Skeletal muscle tissue (tissue), 4 donors: ENCODE data around the gene MAB21L1. TPM values are rescaled to one million over a fixed set of nuclear protein-coding genes. Genes with fewer than 3 reads are reported as not detected.

Experiments
- H3K27ac ChIP-seq: one replicate; pipeline ENCODE4 v1.7.0; 2013; ENCODE audit warnings: mild to moderate bottlenecking, low read depth, low read length, inconsistent platforms
- H3K27me3 ChIP-seq, 3 donors: one replicate each; pipeline ENCODE4 v1.7.0; 2013; ENCODE audit warnings: low read length in 3 of 3; ENCODE audit not compliant: control insufficient read depth in 3 of 3, insufficient read depth in 3 of 3
- H3K36me3 ChIP-seq, 3 donors: one replicate each; pipeline ENCODE4 v1.7.0; 2013; ENCODE audit warnings: low read length in 3 of 3; ENCODE audit not compliant: control insufficient read depth in 3 of 3, insufficient read depth in 3 of 3
- H3K4me1 ChIP-seq, 3 donors: one replicate each; pipeline ENCODE4 v1.7.0; 2013; ENCODE audit warnings: low read length in 3 of 3, mild to moderate bottlenecking in 3 of 3; ENCODE audit not compliant: control insufficient read depth in 3 of 3, insufficient read depth in 3 of 3
- H3K4me3 ChIP-seq, 3 donors: one replicate each; pipeline ENCODE4 v1.7.0; 2013; ENCODE audit warnings: low read length in 3 of 3
- H3K9ac ChIP-seq, 3 donors: one replicate each; pipeline ENCODE4 v1.7.0; 2013; ENCODE audit warnings: low read length in 3 of 3, mild to moderate bottlenecking in 3 of 3, moderate library complexity in 2 of 3, low read depth in 1 of 3
- H3K9me3 ChIP-seq, 3 donors: one replicate each; pipeline ENCODE4 v1.7.0; 2013; ENCODE audit warnings: low read length in 3 of 3; ENCODE audit not compliant: control insufficient read depth in 3 of 3
- total RNA-seq: library from RNA; depleted of rRNA; stranded (reverse); fragments of >200 nt; gene quantifications from one replicate; pipeline ENCODE4 v1.2.3, GENCODE V29; 2014
- donor health status: Osteomylitis.

The MAB21L1 gene
- total RNA-seq, 1 donor from 2014 or later, result 8.4 TPM

DNA sequence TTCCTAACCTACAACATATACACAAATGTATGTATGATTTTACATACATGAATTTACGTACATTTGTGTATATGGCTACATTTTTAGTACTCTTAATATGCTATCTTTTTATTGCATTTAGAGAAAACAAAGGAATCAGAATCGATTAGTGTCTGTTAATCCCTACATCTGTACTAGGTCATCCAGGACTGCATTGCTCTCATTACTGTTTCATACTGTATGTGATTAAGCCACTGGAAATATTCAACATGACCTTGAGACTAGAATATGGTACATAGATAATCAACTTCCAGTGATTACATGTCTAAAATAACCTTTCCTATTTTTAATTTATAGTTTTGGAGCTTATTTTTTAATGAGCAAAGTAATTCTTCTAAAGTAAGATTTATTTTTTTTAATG lies 5.3 kb upstream of the MAB21L1 start:
- Histone ChIP-seq H3K9ac (no peak overlapping the region), H3K4me1 (peaks cover 0 to under 1% (median 0%) of the 10 kb centered on the region in 3 donors), H3K4me3 (no peak overlapping the region), H3K9me3 (no peaks in the 10 kb centered on the region), H3K27me3 (no peaks in the 10 kb centered on the region), H3K36me3 (no peaks in the 10 kb centered on the region), H3K27ac (no peak overlapping the region)

DNA sequence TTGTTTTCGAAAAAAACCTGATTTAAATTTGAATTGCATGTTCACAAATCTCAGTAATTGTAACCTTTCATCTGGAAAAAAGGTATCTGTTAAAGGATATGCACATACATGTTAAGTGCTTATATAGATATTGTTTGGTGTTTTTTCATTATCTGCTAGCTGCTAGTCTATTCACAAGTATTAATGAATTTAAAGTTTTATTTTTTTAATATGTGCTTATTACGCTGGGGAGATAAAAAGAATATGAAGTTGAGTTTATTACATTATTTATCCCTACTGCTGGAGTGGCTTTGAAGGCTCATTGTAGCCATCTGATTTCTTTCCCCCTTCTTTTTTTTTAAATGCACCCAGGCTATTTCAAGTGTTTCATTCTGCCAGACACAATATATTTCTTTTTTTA lies 3.9 kb upstream of the MAB21L1 start:
- Histone ChIP-seq H3K9ac (no peak overlapping the region), H3K27me3 (no peaks in the 10 kb centered on the region), H3K4me1 (peaks cover 0 to 5% (median 4%) of the 10 kb centered on the region in 3 donors), H3K27ac (no peak overlapping the region), H3K9me3 (no peaks in the 10 kb centered on the region), H3K36me3 (no peaks in the 10 kb centered on the region), H3K4me3 (no peak overlapping the region)

DNA sequence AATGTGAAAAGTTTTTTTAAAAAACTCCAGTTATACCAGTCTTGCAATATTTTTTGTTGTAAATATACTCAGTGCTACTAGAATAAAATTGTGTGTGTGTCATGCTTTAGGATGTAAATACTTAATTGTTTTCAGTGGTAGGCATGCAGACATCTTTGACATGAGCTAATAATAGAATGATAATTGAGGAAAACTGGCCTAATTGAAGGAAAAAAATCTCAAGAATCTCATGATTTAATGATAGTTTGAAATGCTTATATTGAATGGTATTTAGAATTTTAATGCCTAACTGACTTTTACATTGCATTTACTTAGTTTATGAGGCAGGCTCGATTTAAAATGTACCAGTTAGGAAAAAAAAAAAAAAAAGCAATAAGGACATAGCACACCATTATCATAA lies 3.2 kb upstream of the MAB21L1 start:
- Histone ChIP-seq H3K4me1 (peaks cover 0 to 10% (median 8%) of the 10 kb centered on the region in 3 donors), H3K27ac (no peak overlapping the region), H3K4me3 (no peak overlapping the region), H3K9me3 (no peaks in the 10 kb centered on the region), H3K36me3 (no peaks in the 10 kb centered on the region), H3K9ac (no peak overlapping the region), H3K27me3 (no peaks in the 10 kb centered on the region)

DNA sequence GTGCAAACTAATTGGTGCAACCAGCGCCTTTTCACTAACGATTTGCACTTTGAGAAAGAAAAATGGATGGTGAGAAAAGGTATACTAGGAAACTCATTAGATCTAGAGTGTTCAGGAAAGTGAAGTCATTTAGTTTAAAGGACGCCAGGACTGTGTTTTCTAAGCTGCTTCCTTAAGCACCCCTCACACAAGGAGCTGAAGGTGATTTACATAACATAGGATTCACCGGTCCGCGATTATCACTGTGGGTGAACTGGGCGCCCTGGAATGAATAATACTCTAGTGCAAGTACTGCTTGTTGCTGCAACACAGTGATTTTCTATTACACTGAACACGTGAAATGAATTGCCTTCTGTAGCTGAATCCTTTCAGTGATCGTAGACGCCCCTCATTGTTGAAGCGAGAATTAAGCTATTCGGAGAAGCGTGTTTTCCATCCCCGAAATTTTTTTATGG lies 2.6 kb upstream of the MAB21L1 start:
- no peaks in the 10 kb centered on the region for H3K9me3 ChIP-seq
- H3K27me3 ChIP-seq, result no peaks in the 10 kb centered on the region
- H3K36me3 ChIP-seq, result no peaks in the 10 kb centered on the region
- H3K9ac ChIP-seq, result no peak overlapping the region
- no peak overlapping the region for H3K27ac ChIP-seq
- no peak overlapping the region for H3K4me3 ChIP-seq
- H3K4me1 ChIP-seq, result peaks cover 0 to 10% (median 8%) of the 10 kb centered on the region in 3 donors

DNA sequence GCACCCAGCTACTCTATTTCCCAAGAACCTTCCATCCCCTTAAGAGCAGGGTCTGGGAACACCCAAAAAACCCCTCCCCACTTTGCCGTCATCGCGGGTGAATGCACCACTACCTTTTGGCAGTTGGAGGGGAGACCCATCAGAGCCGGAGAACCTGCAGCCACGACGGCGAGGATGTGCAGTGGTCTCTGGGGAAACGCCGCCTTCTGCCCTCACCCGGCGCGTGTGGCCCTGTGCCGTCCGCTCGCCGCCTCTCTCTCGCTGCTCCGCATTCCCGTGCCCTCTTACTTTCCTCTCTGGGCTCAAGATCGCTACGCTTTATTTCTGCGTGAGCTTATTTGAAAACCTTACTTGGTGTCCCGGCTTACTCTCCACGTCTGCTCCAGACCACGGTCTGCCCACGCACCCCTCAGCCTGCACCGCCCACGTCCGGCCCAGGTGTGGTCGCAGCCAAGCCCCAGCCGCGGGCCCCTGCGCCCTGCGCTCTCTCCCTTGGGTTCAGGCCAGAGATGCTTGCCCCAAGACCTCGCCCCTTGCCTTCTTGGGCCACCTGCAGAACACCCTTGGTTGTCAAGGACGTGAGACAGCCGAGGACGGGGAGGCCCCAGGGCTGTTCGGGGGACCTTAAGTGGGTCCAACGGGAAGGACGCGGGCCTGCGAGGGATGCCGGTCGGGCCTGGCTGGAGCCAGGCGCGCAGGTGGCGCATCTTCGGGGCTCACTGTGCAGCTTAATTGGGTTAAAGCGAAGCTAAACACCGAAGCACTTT lies 2.0 kb upstream of the MAB21L1 start:
- no peaks in the 10 kb centered on the region for H3K36me3 ChIP-seq
- H3K27me3 ChIP-seq, result no peaks in the 10 kb centered on the region
- no peak overlapping the region for H3K27ac ChIP-seq
- H3K4me1 ChIP-seq, result peaks cover 0 to 10% (median 8%) of the 10 kb centered on the region in 3 donors
- H3K9ac ChIP-seq, result peak overlapping the region in 1 of 3 donors; percentile 27
- no peaks in the 10 kb centered on the region for H3K9me3 ChIP-seq
- H3K4me3 ChIP-seq, result peak overlapping the region in 1 of 3 donors; percentile 11

DNA sequence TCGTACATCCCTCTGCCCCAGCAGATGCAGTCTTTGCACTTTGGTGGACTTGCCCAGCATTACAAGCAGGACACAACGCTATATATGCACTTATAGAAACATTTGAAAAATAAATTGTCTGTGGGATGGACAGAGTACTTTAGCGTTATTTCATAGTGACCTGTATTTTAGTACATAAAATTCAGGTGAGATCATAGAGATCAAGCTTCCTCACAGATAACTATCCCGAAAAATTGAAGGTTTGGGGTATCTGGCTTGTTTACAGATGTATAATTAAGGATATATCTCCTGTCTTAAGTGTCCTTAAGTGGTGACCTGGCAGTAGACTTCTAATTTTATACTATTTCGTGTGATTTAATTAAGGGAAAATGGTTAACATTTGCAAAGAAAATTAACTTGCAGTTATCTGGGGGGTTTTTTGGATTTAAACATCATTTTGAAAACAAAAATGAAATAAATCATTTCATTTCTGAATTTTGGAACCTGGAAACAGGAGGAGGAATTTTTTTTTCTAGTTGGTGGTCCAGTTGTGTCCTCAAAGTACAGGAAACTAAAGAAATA lies 977 bp upstream of the MAB21L1 start:
- Histone ChIP-seq H3K4me1 (peaks cover 0 to 10% (median 8%) of the 10 kb centered on the region in 3 donors), H3K36me3 (no peaks in the 10 kb centered on the region), H3K9ac (peak overlapping the region in 1 of 3 donors; percentile 7), H3K4me3 (no peak overlapping the region), H3K9me3 (no peaks in the 10 kb centered on the region), H3K27me3 (no peaks in the 10 kb centered on the region), H3K27ac (no peak overlapping the region)

DNA sequence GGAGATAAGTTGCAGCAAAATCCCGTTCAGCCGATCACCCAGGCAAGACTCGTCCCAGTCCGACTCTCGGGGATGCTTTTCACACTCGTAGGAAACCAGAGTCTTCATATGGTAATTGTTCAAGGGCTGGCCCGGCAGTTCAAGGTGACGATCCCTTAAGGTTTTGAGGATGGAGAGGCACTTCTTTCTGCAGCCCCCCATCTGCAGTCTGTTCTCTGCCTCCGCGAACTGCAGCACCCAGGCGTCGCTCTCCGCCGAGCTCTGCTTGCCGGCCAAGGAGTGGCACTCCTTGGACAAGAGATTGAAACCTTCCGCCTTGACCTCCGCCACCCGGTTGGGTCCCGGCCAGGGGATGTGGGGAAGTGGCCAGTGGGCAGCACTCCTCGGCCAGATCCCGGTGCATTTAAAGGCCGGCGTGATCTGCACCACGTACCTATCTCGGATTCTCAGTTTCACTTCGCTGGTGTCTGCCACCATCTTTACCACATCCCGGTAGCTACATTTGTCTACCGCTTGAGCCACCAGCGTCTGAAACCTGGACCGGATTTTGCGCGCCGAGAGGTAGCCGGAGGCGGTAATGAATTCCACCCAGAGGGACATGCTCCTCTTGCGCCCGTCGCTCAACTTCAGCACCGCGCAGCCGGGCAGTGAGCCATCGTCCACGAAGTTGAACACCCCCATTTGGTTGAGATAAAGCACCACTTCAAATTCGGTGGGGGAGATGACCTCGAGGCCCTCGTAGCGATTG lies 1.1 kb downstream of the MAB21L1 start:
- Histone ChIP-seq H3K36me3 (no peaks in the 10 kb centered on the region), H3K27ac (peak overlapping the region; percentile 68), H3K4me3 (peak overlapping the region; percentile 74 to 89 (median 81)), H3K4me1 (peaks cover 1 to 10% (median 8%) of the 10 kb centered on the region in 3 donors), H3K27me3 (peaks cover 0 to under 1% (median 0%) of the 10 kb centered on the region in 3 donors), H3K9ac (peak overlapping the region; percentile 35 to 78 (median 69)), H3K9me3 (no peaks in the 10 kb centered on the region)

DNA sequence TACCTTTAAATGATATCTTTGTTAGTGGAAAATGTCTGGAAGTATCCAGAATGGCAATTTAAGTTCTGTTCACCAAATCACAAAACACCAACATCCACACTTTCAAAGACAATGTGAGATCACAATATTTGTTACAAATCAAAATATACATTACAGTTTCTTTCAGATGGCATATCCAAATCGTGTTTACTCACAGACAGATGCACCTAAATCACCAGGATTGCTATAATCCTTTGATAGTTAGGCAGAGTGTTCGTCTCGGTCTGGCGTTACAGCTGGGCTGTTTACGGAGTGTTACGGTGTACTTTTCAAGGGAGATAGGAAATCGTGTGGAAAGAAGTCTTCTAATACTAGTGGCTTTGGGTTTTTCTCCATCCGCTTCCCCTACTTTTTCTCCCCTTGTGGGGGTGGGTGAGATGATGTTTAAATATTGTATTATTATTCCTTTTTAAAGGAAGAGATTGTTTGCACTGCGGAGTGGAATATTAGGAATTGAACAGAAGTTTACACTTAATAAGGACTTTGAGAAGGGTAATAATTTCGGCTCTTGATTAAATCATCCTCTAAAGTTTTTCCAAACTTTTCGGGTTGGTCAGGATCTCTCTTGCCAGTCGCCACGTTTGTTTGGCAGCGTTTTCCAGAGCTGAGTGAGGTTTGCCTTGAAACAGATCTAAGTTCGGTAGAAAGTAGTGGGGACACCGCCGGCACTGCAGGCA lies 1.8 kb downstream of the MAB21L1 start:
- Histone ChIP-seq H3K4me1 (peaks cover 2 to 10% (median 8%) of the 10 kb centered on the region in 3 donors), H3K27me3 (peaks cover 0 to 2% (median 0%) of the 10 kb centered on the region in 3 donors), H3K36me3 (no peaks in the 10 kb centered on the region), H3K4me3 (peak overlapping the region; percentile 74 to 89 (median 81)), H3K9ac (peak overlapping the region; percentile 35 to 78 (median 69)), H3K9me3 (no peaks in the 10 kb centered on the region), H3K27ac (peak overlapping the region; percentile 68)

DNA sequence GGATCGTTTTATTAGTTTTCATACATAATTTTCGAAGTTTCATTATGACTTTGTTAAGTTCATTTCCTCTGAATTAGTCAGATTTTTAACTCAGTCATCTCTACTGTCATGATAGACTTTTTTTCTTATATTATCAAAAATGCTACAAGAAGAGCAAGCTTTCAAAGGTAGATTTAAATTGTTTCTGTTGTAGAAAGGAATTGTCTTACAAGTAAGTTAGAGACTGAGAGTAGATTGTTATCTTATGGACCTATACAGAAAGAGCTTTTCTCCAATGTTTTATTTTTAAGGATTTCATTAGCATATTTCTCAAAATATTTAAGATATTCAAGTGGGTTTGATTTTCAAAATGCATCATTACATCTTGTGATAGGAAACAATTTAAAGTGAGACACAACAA lies 2.7 kb downstream of the MAB21L1 start:
- Histone ChIP-seq H3K27me3 (peaks cover 0 to 2% (median 0%) of the 10 kb centered on the region in 3 donors), H3K4me1 (peaks cover 2 to 10% (median 8%) of the 10 kb centered on the region in 3 donors), H3K27ac (no peak overlapping the region), H3K9ac (peak overlapping the region in 1 of 3 donors; percentile 40), H3K4me3 (peak overlapping the region in 1 of 3 donors; percentile 74), H3K36me3 (no peaks in the 10 kb centered on the region), H3K9me3 (no peaks in the 10 kb centered on the region)
